K562 (cell line): ENCODE results near the gene PDCD11. TPM values are rescaled to one million over a fixed set of nuclear protein-coding genes. Genes with fewer than 3 reads are reported as not detected.

Experiments
- CBFA2T3 ChIP-seq: fragments of 450-650 bp; IDR thresholded peaks from 2 replicates; pipeline ENCODE4 v1.6.1; 2017
- CSDE1 ChIP-seq, 2 experiments: fragments of 450-650 bp; IDR thresholded peaks; 2 replicates each; pipeline ENCODE4 v1.6.1; 2016; ENCODE audit warnings: mild to moderate bottlenecking in 1 of 2
- FOSL1 ChIP-seq: fragments of 200-800 bp; sonication (Bioruptor generic); conservative IDR thresholded peaks from 2 replicates; pipeline ENCODE4 v1.6.1; 2016; ENCODE audit warnings: missing genetic modification characterization, missing compliant biosample characterization
- GABPA ChIP-seq: fragments of 200-800 bp; sonication (Bioruptor generic); conservative IDR thresholded peaks from 2 replicates; pipeline ENCODE4 v1.6.1; 2016; ENCODE audit warnings: low read depth, missing genetic modification characterization, missing compliant biosample characterization
- HDAC3 ChIP-seq: fragments of 450-650 bp; IDR thresholded peaks from 2 replicates; pipeline ENCODE4 v1.6.1; 2018; ENCODE audit warnings: borderline replicate concordance, mild to moderate bottlenecking, moderate library complexity; ENCODE audit not compliant: partially characterized antibody
- NELFE ChIP-seq: IDR thresholded peaks from 2 replicates; pipeline ENCODE4 v1.6.1; 2011; ENCODE audit warnings: mild to moderate bottlenecking; ENCODE audit not compliant: insufficient read depth, insufficient read length
- PTTG1 ChIP-seq: fragments of 450-650 bp; IDR thresholded peaks from 2 replicates; pipeline ENCODE4 v1.6.1; 2016; ENCODE audit warnings: low read depth, mild to moderate bottlenecking, missing genetic modification characterization, missing compliant biosample characterization
- STAG1 ChIP-seq: sonication (generic); formaldehyde crosslinking; IDR thresholded peaks from 2 replicates; pipeline ENCODE4 v1.5.0; 2020; ENCODE audit warnings: missing genetic modification reagents, borderline replicate concordance
- ZNF511 ChIP-seq: sonication (generic); formaldehyde crosslinking; IDR thresholded peaks from 2 replicates; pipeline ENCODE4 v1.8.0; 2022; ENCODE audit warnings: mild to moderate bottlenecking, missing genetic modification reagents
- ZNF512 ChIP-seq: IDR thresholded peaks from 2 replicates; pipeline ENCODE4 v1.6.1; 2016; ENCODE audit warnings: missing genetic modification characterization, missing compliant biosample characterization
- ZNF785 ChIP-seq: fragments of 250-450 bp; sonication (Bioruptor Pico); IDR thresholded peaks from 2 replicates; pipeline ENCODE4 v1.4.0; 2020; ENCODE audit warnings: mild to moderate bottlenecking
- ZZZ3 ChIP-seq: fragments of 450-650 bp; IDR thresholded peaks from 2 replicates; pipeline ENCODE4 v1.6.1; 2016; ENCODE audit warnings: antibody characterized with exemption, mild to moderate bottlenecking, moderate library complexity
- polyA plus RNA-seq, 8 experiments: library from polyadenylated mRNA; depleted of rRNA in 4 of 8; stranded (reverse) in 5 of 8; unstranded in 3 of 8; fragments of >200 nt; fragmentation: Nextera tagmentation in 2 of 8; fragmentation: Illumina TruSeq in 1 of 8; extraction: Ambion mirVana in 2 of 8; extraction: Trizol in 1 of 8; gene quantifications; 2 replicates each; pipeline versions ENCODE4 v1.2.1 to v1.2.3, GENCODE V29; 2011 to 2014; ENCODE audit warnings: inconsistent platforms in 1 of 8, missing spikeins in 1 of 8
- total RNA-seq, 7 experiments: library from RNA; depleted of rRNA in 6 of 7; stranded (reverse); fragments of >200 nt in 6 of 7; fragmentation: Illumina TruSeq in 2 of 7; extraction: Trizol in 2 of 7; gene quantifications; 2 replicates each; pipeline versions ENCODE4 v1.2.1 to v1.2.3, GENCODE V29; 2011 to 2021; ENCODE audit warnings: low replicate concordance in 1 of 7
- TF ChIP-seq, protein P1 (sequence below): fragments of 250-450 bp; sonication (Bioruptor Pico); IDR thresholded peaks from 2 replicates; pipeline ENCODE4 v1.4.0; 2020; ENCODE audit warnings: mild to moderate bottlenecking, moderate library complexity
- TF ChIP-seq, protein P2 (sequence below), 3 experiments: fragments of 200-800 bp in 1 of 3; fragments of 250-450 bp in 1 of 3; fragments of 450-650 bp in 1 of 3; sonication (Bioruptor Pico) in 1 of 3; sonication (Bioruptor generic) in 1 of 3; formaldehyde crosslinking in 1 of 3; IDR thresholded peaks; 2 replicates each; pipeline versions ENCODE4 v1.6.1 to v1.8.0; 2016 to 2022; ENCODE audit warnings: mild to moderate bottlenecking in 2 of 3, missing genetic modification characterization in 2 of 3, missing compliant biosample characterization in 1 of 3, moderate library complexity in 1 of 3
- TF ChIP-seq, protein P3 (sequence below): fragments of 250-450 bp; sonication (Bioruptor Pico); IDR thresholded peaks from 2 replicates; pipeline ENCODE4 v1.4.0; 2020; ENCODE audit warnings: borderline replicate concordance

Gene PDCD11
- total and polyA plus RNA-seq, 9 of the 15 experiments (the other 6 are each of a cell fraction or from before 2014, with no cell fraction given) = 14.8 to 73.8 (median 50.0) TPM

- TF ChIP-seq, protein P1, sequence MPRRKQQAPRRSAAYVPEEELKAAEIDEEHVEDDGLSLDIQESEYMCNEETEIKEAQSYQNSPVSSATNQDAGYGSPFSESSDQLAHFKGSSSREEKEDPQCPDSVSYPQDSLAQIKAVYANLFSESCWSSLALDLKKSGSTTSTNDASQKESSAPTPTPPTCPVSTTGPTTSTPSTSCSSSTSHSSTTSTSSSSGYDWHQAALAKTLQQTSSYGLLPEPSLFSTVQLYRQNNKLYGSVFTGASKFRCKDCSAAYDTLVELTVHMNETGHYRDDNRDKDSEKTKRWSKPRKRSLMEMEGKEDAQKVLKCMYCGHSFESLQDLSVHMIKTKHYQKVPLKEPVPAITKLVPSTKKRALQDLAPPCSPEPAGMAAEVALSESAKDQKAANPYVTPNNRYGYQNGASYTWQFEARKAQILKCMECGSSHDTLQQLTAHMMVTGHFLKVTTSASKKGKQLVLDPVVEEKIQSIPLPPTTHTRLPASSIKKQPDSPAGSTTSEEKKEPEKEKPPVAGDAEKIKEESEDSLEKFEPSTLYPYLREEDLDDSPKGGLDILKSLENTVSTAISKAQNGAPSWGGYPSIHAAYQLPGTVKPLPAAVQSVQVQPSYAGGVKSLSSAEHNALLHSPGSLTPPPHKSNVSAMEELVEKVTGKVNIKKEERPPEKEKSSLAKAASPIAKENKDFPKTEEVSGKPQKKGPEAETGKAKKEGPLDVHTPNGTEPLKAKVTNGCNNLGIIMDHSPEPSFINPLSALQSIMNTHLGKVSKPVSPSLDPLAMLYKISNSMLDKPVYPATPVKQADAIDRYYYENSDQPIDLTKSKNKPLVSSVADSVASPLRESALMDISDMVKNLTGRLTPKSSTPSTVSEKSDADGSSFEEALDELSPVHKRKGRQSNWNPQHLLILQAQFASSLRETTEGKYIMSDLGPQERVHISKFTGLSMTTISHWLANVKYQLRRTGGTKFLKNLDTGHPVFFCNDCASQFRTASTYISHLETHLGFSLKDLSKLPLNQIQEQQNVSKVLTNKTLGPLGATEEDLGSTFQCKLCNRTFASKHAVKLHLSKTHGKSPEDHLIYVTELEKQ (CRISPR knock-in tag) = no peak
- TF ChIP-seq STAG1 (CRISPR knock-in tag) = no peak
- TF ChIP-seq FOSL1 (tag) = peak; percentile 87
- TF ChIP-seq ZNF512 (tag) = no peak
- TF ChIP-seq NELFE = no peak
- no peak for TF ChIP-seq ZNF785 (CRISPR knock-in tag)
- TF ChIP-seq GABPA (tag) = peak; percentile 74
- TF ChIP-seq, protein P2, sequence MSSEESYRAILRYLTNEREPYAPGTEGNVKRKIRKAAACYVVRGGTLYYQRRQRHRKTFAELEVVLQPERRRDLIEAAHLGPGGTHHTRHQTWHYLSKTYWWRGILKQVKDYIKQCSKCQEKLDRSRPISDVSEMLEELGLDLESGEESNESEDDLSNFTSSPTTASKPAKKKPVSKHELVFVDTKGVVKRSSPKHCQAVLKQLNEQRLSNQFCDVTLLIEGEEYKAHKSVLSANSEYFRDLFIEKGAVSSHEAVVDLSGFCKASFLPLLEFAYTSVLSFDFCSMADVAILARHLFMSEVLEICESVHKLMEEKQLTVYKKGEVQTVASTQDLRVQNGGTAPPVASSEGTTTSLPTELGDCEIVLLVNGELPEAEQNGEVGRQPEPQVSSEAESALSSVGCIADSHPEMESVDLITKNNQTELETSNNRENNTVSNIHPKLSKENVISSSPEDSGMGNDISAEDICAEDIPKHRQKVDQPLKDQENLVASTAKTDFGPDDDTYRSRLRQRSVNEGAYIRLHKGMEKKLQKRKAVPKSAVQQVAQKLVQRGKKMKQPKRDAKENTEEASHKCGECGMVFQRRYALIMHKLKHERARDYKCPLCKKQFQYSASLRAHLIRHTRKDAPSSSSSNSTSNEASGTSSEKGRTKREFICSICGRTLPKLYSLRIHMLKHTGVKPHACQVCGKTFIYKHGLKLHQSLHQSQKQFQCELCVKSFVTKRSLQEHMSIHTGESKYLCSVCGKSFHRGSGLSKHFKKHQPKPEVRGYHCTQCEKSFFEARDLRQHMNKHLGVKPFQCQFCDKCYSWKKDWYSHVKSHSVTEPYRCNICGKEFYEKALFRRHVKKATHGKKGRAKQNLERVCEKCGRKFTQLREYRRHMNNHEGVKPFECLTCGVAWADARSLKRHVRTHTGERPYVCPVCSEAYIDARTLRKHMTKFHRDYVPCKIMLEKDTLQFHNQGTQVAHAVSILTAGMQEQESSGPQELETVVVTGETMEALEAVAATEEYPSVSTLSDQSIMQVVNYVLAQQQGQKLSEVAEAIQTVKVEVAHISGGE (CRISPR knock-in tag; IDR thresholded peaks at IDR 0.05) = 0 out of 6 replicates have a peak, but pooled peaks of 1 of the 3 experiments have one; percentile 25
- TF ChIP-seq CBFA2T3 = peak; percentile 13
- no peak for TF ChIP-seq CSDE1 (IDR thresholded peaks at IDR 0.05)
- TF ChIP-seq ZZZ3 = no peak
- TF ChIP-seq, protein P3, sequence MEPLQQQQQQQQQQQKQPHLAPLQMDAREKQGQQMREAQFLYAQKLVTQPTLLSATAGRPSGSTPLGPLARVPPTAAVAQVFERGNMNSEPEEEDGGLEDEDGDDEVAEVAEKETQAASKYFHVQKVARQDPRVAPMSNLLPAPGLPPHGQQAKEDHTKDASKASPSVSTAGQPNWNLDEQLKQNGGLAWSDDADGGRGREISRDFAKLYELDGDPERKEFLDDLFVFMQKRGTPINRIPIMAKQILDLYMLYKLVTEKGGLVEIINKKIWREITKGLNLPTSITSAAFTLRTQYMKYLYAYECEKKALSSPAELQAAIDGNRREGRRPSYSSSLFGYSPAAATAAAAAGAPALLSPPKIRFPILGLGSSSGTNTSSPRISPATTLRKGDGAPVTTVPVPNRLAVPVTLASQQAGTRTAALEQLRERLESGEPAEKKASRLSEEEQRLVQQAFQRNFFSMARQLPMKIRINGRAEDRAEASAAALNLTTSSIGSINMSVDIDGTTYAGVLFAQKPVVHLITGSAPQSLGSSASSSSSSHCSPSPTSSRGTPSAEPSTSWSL (CRISPR knock-in tag) = no peak
- TF ChIP-seq HDAC3 = no peak
- no peak for TF ChIP-seq PTTG1 (tag)
- TF ChIP-seq ZNF511 (CRISPR knock-in tag) = no peak
These were observed 74.6 kb downstream of the PDCD11 start (continued) for GRCh38 chr10:103470761-103471653.
